Hepatocyte (in vitro differentiated cells): ENCODE measurements around the gene TCF4. TPM values are rescaled to one million over a fixed set of nuclear protein-coding genes. Genes with fewer than 3 reads are reported as not detected.

Experiments used
- DNase-seq: peaks from one replicate; pipeline ENCODE4 v3.0.0-alpha.2; 2016; ENCODE audit warnings: low spot score
- H2AFZ ChIP-seq: fragments of 200-600 bp; sonication (generic); 2 replicates; pipeline ENCODE4 v1.6.0; 2016; ENCODE audit warnings: antibody characterized with exemption, mild to moderate bottlenecking
- H3K27ac ChIP-seq: fragments of 200-600 bp; sonication (generic); 2 replicates; pipeline ENCODE4 v1.5.1; 2016; ENCODE audit warnings: mild to moderate bottlenecking
- H3K27me3 ChIP-seq: fragments of 200-600 bp; sonication (generic); 2 replicates; pipeline ENCODE4 v1.6.1; 2016
- H3K36me3 ChIP-seq: fragments of 200-600 bp; sonication (generic); replicated peaks from 2 replicates; pipeline ENCODE4 v1.5.1; 2016; ENCODE audit warnings: low read depth; ENCODE audit not compliant: insufficient read depth
- H3K4me1 ChIP-seq: fragments of 200-600 bp; sonication (generic); 2 replicates; pipeline ENCODE4 v1.5.1; 2016; ENCODE audit warnings: mild to moderate bottlenecking, moderate library complexity; ENCODE audit not compliant: insufficient read depth
- H3K4me2 ChIP-seq: fragments of 200-600 bp; sonication (generic); 2 replicates; pipeline ENCODE4 v1.6.0; 2016
- H3K4me3 ChIP-seq: fragments of 200-600 bp; sonication (generic); 2 replicates; pipeline ENCODE4 v1.5.1; 2016; ENCODE audit warnings: mild to moderate bottlenecking
- H3K79me2 ChIP-seq: fragments of 200-600 bp; sonication (generic); 2 replicates; pipeline ENCODE4 v1.6.0; 2017; ENCODE audit warnings: mild to moderate bottlenecking
- H3K9me2 ChIP-seq: fragments of 200-600 bp; sonication (generic); replicated peaks from 2 replicates; pipeline ENCODE4 v1.6.0; 2017; ENCODE audit warnings: mild to moderate bottlenecking; ENCODE audit not compliant: insufficient read depth
- H3K9me3 ChIP-seq: fragments of 200-600 bp; sonication (generic); 2 replicates; pipeline ENCODE4 v1.5.1; 2016; ENCODE audit warnings: low read depth, mild to moderate bottlenecking
- H4K20me1 ChIP-seq: fragments of 200-600 bp; sonication (generic); 2 replicates; pipeline ENCODE4 v1.6.0; 2016; ENCODE audit warnings: mild to moderate bottlenecking; ENCODE audit not compliant: insufficient read depth, poor library complexity, severe bottlenecking
- CTCF ChIP-seq: fragments of 200-600 bp; sonication (generic); IDR thresholded peaks from 2 replicates; pipeline ENCODE4 v1.5.1; 2016; ENCODE audit warnings: antibody characterized with exemption, mild to moderate bottlenecking; ENCODE audit not compliant: poor library complexity
- EZH2 ChIP-seq: fragments of 200-600 bp; sonication (generic); IDR thresholded peaks from 2 replicates; pipeline ENCODE4 v1.6.1; 2016; ENCODE audit warnings: antibody characterized with exemption, mild to moderate bottlenecking, borderline replicate concordance
- EZH2phosphoT487 ChIP-seq: fragments of 200-600 bp; sonication (generic); IDR thresholded peaks from one replicate; pipeline ENCODE4 v1.6.1; 2018; ENCODE audit warnings: antibody characterized with exemption, mild to moderate bottlenecking, low read depth, moderate library complexity; ENCODE audit not compliant: unreplicated experiment, severe bottlenecking
- WGBS: methylation state at CpG from one replicate; pipeline ENCODE4 v1.1.6; 2016; ENCODE audit warnings: low lambda C conversion rate; ENCODE audit errors: missing lambda C conversion rate; 5-methylcytosine and 5-hydroxymethylcytosine counted together
- polyA plus RNA-seq: library from polyadenylated mRNA; unstranded; fragments of >200 nt; fragmentation: Nextera tagmentation; extraction: Ambion mirVana; gene quantifications from 2 replicates; pipeline ENCODE4 v1.2.1, GENCODE V29; 2016
- total RNA-seq: library from RNA; depleted of rRNA; stranded (reverse); fragments of >200 nt; gene quantifications from 2 replicates; pipeline ENCODE4 v1.2.3, GENCODE V29; 2014

Gene TCF4
- total and polyA plus RNA-seq, 2 experiments from 2014 or later, result 40.5 to 65.2 TPM

- Histone ChIP-seq H2AFZ (no peak overlapping the region), H3K27ac (peak overlapping the region; percentile 76), H3K4me2 (peak overlapping the region; percentile 43), H3K27me3 (no peaks in the 10 kb centered on the region), H4K20me1 (no peaks in the 10 kb centered on the region), H3K4me1 (peaks cover 25% of the 10 kb centered on the region), H3K9me3 (no peaks in the 10 kb centered on the region), H3K79me2 (no peaks in the 10 kb centered on the region), H3K9me2 (no peaks in the 10 kb centered on the region), H3K4me3 (no peak overlapping the region), H3K36me3 (peaks cover 4% of the 10 kb centered on the region)
- 59% methylated on average over 7 of the region's 7 CpGs for WGBS
- TF ChIP-seq EZH2 (no peak), CTCF (no peak), EZH2phosphoT487 (no peak)
- DNase-seq, result no peak
These were observed 335.8 kb downstream of the TCF4 start for GRCh38 chr18:55252053-55252675.

GRCh38 chr18:55251254-55251971 lies 336.6 kb downstream of the TCF4 start:
- Histone ChIP-seq H2AFZ (no peak overlapping the region), H3K79me2 (no peaks in the 10 kb centered on the region), H3K4me3 (no peak overlapping the region), H3K27ac (peak overlapping the region; percentile 76), H3K4me2 (peak overlapping the region; percentile 43), H4K20me1 (no peaks in the 10 kb centered on the region), H3K9me2 (no peaks in the 10 kb centered on the region), H3K36me3 (peaks cover 4% of the 10 kb centered on the region), H3K9me3 (no peaks in the 10 kb centered on the region), H3K4me1 (peaks cover 21% of the 10 kb centered on the region), H3K27me3 (no peaks in the 10 kb centered on the region)
- 57% methylated on average over 13 of the region's 13 CpGs for WGBS
- TF ChIP-seq CTCF, result no peak
- TF ChIP-seq EZH2phosphoT487, result no peak
- TF ChIP-seq EZH2, result no peak
- DNase-seq, result no peak

- 59% methylated on average over 4 of the region's 4 CpGs for WGBS
- Histone ChIP-seq H3K9me3 (no peaks in the 10 kb centered on the region), H3K79me2 (no peaks in the 10 kb centered on the region), H3K27ac (peak overlapping the region; percentile 76), H3K27me3 (no peaks in the 10 kb centered on the region), H4K20me1 (no peaks in the 10 kb centered on the region), H2AFZ (no peak overlapping the region), H3K4me3 (no peak overlapping the region), H3K9me2 (no peaks in the 10 kb centered on the region), H3K4me2 (peak overlapping the region; percentile 43), H3K4me1 (peaks cover 21% of the 10 kb centered on the region), H3K36me3 (peaks cover 4% of the 10 kb centered on the region)
- no peak for TF ChIP-seq EZH2phosphoT487
- TF ChIP-seq CTCF, result no peak
- no peak for TF ChIP-seq EZH2
- no peak for DNase-seq
These were observed 337.2 kb downstream of the TCF4 start for GRCh38 chr18:55250768-55251173.
